IPS-11a (cell line): ENCODE data around the gene GSK3B.

Experiments used
- H3K4me3 ChIP-seq: one replicate; pipeline ENCODE4 v1.5.1; 2013; ENCODE audit warnings: low read depth, low read length, control low read depth

Gene GSK3B

GRCh38 chr3:120093911-120094775 is at the start of gene GSK3B:
Gene GSK3B, minus strand, starts transcription at chr3:120094447. Its CDS starts 1,013 bp downstream, at chr3:120093434.
- H3K4me3 ChIP-seq = peak within 1 kb of the TSS; percentile 95

DNA sequence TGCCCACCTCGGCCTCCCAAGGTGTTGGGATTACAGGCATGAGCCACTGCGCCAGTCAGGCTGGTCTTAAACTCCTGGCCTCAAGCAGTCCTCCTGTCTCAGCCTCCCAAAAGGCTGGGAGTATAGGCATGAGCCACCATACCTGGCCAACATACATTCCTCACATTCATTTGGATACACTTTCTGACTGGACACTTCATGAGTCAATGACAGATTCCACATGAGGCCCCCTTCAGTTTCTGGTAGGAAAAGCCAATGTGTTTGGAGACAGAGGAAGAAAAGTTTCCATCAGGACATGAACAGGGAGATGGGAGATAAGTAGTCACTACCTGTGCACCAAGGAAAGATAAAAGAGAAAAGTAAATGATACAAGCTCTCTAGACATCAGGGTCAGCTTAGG is 49.4 kb upstream of the GSK3B start:
- no peak overlapping the region for H3K4me3 ChIP-seq

DNA sequence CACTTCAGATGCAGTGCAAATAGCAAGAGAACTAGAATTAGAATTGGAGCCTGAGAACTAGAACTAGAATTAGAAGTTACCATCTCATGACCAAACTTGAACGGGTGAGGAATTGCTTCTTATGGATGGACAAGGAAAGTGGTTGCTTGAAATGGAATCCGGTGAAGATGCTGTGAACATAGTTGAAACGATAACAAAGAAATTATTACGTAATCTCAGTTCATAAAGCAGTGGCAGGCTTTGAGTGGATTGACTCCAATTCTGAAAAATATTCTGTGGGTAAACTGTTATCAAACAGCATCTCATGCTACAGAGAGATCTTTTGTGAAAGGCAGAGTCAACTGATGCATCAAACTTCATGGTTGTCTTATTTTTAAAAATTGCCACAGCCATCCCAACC is 48.0 kb upstream of the GSK3B start:
- H3K4me3 ChIP-seq = no peak overlapping the region

- no peak overlapping the region for H3K4me3 ChIP-seq
These were observed 46.0 kb upstream of the GSK3B start for GRCh38 chr3:120140098-120140742.

DNA sequence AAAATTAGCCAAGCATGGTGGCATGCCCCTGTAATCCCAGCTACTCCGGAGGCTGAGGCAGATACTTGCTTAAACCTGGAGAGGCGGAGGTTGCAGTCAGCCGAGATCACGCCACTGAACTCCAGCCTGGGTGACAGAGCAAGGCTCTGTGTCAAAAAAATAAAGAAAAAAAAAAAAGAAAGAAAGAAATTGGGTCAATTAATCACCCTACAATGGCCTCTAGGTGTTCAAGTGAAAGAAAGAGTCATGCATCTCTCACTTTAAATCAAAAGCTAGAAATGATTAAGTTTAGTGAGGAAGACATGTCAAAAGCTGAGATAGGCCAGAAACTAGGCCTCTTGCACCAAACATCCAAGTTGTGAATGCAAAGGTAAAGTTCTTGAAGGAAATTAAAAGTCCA is 44.9 kb upstream of the GSK3B start:
- H3K4me3 ChIP-seq = no peak overlapping the region

- no peak overlapping the region for H3K4me3 ChIP-seq
These were observed 43.3 kb upstream of the GSK3B start for GRCh38 chr3:120137548-120137947.

DNA sequence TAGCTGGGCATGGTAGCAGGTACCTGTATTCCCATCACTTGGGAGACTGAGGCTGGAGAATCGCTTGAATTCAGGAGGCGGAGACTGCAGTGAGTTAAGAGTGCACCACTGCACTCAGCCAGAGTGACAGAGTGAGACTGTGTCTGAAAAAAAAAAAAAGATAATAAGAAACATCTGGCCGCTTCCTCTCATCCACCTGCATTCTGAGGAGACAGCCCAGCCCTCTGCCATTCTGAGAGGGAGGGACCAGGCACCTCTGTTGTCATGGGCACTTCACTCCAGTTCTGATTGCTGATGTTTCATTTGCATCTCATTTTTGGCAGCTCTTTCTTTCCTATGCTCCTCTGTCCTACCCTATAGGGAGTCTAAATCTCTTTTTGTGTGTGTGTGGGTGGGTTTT is 36.4 kb upstream of the GSK3B start:
- H3K4me3 ChIP-seq = no peak overlapping the region

- no peak overlapping the region for H3K4me3 ChIP-seq
These were observed 35.7 kb upstream of the GSK3B start for GRCh38 chr3:120129718-120130513.

- H3K4me3 ChIP-seq = no peak overlapping the region
These were observed 34.8 kb upstream of the GSK3B start for GRCh38 chr3:120129051-120129450.

GRCh38 chr3:120125992-120126391 is 31.7 kb upstream of the GSK3B start:
- no peak overlapping the region for H3K4me3 ChIP-seq

DNA sequence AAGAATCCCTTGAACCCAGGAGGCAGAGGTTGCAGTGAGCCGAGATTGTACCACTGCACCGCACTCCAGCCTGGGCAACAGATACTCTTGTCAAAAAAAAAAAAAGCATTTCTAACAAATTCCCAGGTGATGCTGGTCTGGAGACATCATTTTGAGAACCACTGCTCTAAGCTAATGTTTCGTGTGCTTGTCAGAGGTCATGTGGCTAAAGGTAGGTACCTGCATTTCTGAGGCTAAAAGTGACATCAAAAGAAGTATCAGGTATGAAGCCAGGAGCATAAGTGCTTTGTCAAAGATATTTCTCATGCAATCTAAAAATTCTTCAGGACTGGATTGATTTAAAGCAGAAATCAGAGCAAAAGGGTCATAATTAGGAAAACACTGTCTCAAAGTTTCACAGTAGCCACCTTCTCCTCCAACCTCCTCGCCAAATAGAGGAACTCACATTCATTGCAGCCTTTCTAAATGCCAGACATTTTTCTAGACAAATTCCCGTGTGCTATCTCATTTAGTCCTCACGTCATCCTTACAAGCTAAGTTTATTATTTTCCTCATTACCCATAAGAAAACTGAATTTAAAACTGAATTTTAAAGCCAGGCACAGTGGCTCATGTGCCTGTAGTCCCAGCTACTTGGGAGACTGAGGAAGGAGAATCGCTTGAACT is 25.7 kb upstream of the GSK3B start:
- no peak overlapping the region for H3K4me3 ChIP-seq

- no peak overlapping the region for H3K4me3 ChIP-seq
These were observed 20.7 kb upstream of the GSK3B start for GRCh38 chr3:120114981-120115380.

GRCh38 chr3:120114376-120114775 is 20.1 kb upstream of the GSK3B start:
- no peak overlapping the region for H3K4me3 ChIP-seq

DNA sequence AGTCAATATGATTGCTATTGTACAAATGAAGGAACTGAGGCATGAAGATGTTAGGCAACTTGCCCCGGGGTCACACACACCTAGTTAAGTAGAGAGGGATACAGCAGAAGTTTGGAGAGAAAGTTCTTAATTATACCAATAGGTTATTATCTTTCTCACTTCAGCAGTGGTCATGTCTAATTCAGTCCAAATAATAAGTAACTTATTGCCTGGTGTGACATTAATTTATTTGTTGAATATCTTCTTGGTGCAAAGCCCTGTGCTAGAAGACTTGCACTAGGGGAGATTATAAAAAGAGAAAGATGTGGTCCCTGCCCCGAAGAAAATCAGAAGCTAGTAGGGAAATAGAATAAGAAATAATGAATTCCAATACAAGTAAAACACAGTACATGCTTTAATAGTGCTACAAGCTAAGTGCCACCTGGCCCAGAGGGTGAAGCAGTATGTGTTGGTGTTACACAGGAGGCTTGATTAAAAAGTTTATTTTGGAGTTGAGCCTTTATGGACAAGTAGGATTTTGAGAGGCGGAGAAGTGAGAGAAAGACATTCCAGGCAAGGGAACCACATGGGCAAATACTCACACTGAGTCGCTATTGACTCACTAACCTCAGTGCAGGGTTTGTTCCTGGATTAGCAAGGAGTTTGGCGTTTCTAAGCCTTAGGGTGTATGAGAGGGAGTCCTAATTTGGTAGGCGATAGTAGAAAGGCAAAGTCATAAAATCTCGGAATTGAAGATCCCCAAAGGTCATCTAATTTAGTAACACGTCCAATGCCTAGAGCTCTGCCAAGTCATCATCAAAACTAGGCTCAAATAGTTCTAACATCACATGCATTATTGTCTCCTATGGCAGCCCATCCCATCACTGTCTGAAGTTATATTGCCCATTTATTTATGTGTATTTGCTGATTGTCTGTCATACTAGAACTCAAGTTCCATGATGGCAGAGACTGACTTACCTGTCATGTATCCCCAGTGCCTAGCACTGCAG is 19.2 kb upstream of the GSK3B start:
- no peak overlapping the region for H3K4me3 ChIP-seq

- H3K4me3 ChIP-seq = no peak overlapping the region
These were observed 17.7 kb upstream of the GSK3B start for GRCh38 chr3:120111898-120112297.

GRCh38 chr3:120103276-120103675 is 9.0 kb upstream of the GSK3B start:
- H3K4me3 ChIP-seq = no peak overlapping the region

DNA sequence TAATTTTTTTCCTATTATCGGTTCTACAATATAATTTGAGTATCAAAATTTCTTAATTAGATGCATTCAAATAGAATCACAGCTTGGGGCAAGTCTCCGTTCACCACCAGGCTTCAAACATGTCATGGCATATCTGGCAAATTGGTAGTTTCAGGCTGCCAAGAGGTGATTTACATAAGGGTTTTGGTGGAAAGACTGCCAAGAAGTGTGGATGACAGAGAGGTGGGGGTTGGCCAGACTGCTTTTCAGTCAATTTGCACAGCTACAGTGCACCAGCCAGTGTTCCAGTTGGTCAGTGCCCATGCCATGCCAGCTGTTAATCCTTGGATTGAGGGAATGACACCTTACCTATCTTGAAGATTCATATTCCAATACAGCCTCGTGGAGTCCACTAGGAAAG is 8.4 kb upstream of the GSK3B start:
- no peak overlapping the region for H3K4me3 ChIP-seq

- no peak overlapping the region for H3K4me3 ChIP-seq
These were observed 8.0 kb upstream of the GSK3B start for GRCh38 chr3:120102232-120102631.

DNA sequence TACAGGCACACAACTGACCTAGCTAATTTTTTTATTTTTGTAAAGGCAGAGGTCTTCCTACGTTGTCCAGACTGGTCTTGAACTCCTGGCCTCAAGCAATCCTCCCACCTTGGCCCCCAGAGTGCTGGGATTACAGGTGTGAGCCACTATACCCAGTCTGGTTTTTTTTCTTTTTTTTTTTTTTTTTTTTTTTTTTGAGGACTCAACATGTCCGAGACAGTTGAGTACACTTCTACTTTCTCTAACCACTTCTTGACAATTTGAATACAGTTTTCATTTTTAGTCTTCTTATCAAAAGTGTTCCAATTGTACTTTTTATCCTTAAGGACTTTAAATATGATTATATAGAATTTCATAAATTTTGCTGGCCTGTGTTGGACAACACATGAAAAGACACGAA is 7.4 kb upstream of the GSK3B start:
- no peak overlapping the region for H3K4me3 ChIP-seq

GRCh38 chr3:120100711-120101110 is 6.5 kb upstream of the GSK3B start:
- no peak overlapping the region for H3K4me3 ChIP-seq
